Activated naive CD8-positive, alpha-beta T cell (primary cell): Measurements from ENCODE around the gene AKR1C1.
"Not testable (repeated sequence)": the region's sequence is repeated elsewhere in the genome, so short reads cannot be mapped to it uniquely, and the experiment has no call there.

Experiments used
- H3K27ac Mint-ChIP-seq: one replicate; pipeline ENCODE4 v1.8.0; 2021; ENCODE audit warnings: mixed read lengths
- H3K27me3 Mint-ChIP-seq: one replicate; pipeline ENCODE4 v1.8.0; 2021; ENCODE audit warnings: mixed read lengths
- H3K36me3 Mint-ChIP-seq: one replicate; pipeline ENCODE4 v1.8.0; 2021; ENCODE audit warnings: mixed read lengths
- H3K4me1 Mint-ChIP-seq: one replicate; pipeline ENCODE4 v1.8.0; 2021; ENCODE audit warnings: low read depth, mixed read lengths
- H3K4me3 Mint-ChIP-seq: one replicate; pipeline ENCODE4 v1.8.0; 2021; ENCODE audit warnings: mild to moderate bottlenecking, mixed read lengths
- H3K9me3 Mint-ChIP-seq: one replicate; pipeline ENCODE4 v1.8.0; 2021; ENCODE audit warnings: low read depth, mixed read lengths

Gene AKR1C1

GRCh38 chr10:4967189-4967588 is 4.0 kb downstream of the AKR1C1 start:
- H3K4me3 Mint-ChIP-seq, H3K27ac Mint-ChIP-seq, H3K36me3 Mint-ChIP-seq, H3K9me3 Mint-ChIP-seq, H3K4me1 Mint-ChIP-seq, H3K27me3 Mint-ChIP-seq: not testable (repeated sequence)

DNA sequence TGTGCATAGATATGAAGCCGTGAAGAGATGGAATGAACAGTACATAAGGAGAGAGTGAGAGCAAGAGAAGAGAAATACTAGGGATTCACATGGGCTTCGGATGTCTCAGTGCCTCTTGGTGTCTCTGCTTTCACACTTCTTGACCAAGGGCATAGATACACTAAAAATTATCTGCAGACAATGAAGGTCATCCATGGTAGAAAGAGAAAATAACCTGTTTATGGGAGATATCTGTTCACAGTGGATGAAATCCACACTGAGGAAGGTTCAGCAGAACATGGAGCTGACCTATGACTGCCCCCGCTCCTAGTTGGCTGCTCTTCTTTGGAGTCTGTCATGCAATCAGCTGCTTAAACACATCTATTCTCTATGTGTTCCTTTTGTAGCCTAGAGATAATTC is 6.1 kb downstream of the AKR1C1 start:
- not testable (repeated sequence) for H3K9me3 Mint-ChIP-seq, H3K27ac Mint-ChIP-seq, H3K36me3 Mint-ChIP-seq, H3K4me3 Mint-ChIP-seq, H3K27me3 Mint-ChIP-seq, H3K4me1 Mint-ChIP-seq

DNA sequence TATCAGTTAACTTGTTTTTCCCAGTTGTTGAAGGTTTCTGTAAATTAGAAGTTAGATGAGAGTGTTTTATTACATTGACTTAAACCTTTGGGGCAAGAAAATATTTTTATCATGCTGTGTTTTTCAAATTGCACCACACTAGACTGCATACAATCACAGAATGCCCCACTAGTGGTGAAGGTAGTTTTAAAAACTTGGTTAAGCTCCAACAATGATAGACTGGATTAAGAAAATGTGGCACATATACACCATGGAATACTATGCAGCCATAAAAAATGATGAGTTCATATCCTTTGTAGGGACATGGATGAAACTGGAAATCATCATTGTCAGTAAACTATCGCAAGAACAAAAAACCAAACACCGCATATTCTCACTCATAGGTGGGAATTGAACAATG is 7.1 kb downstream of the AKR1C1 start:
- H3K4me1 Mint-ChIP-seq, H3K4me3 Mint-ChIP-seq, H3K9me3 Mint-ChIP-seq, H3K27me3 Mint-ChIP-seq, H3K27ac Mint-ChIP-seq, H3K36me3 Mint-ChIP-seq: not testable (repeated sequence)

GRCh38 chr10:4972369-4973142 is 9.3 kb downstream of the AKR1C1 start:
- not testable (repeated sequence) for H3K27ac Mint-ChIP-seq, H3K27me3 Mint-ChIP-seq, H3K4me3 Mint-ChIP-seq, H3K36me3 Mint-ChIP-seq, H3K4me1 Mint-ChIP-seq, H3K9me3 Mint-ChIP-seq

- not testable (repeated sequence) for H3K36me3 Mint-ChIP-seq, H3K4me3 Mint-ChIP-seq, H3K27ac Mint-ChIP-seq, H3K4me1 Mint-ChIP-seq, H3K9me3 Mint-ChIP-seq, H3K27me3 Mint-ChIP-seq
Observed at GRCh38 chr10:4973294-4973693, 10.1 kb downstream of the AKR1C1 start.

DNA sequence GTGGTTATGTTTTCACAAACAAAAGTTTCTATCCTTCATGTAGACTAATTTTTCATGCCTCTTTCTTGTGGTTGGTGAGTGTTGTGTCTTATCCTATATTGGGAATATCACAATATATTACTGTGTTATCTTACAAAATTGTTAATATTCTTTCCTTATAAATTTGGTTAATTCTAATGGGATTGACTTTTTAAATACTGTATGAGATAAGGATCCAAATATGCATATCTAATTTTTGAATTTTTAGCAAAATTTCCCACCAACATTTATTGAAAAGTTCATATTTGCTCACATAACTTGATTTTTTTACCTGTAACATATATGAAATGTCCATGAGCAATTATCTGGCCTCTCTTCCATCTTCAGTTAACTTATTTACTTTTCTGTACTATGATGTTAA is 11.2 kb downstream of the AKR1C1 start:
- not testable (repeated sequence) for H3K4me3 Mint-ChIP-seq, H3K9me3 Mint-ChIP-seq, H3K36me3 Mint-ChIP-seq, H3K27ac Mint-ChIP-seq, H3K27me3 Mint-ChIP-seq, H3K4me1 Mint-ChIP-seq

- Mint-ChIP-seq H3K27ac (no peak overlapping the region), H3K36me3 (peaks cover 3% of the 10 kb centered on the region), H3K9me3 (no peaks in the 10 kb centered on the region), H3K4me1 (no peaks in the 10 kb centered on the region), H3K4me3 (no peak overlapping the region), H3K27me3 (peaks cover 3% of the 10 kb centered on the region)
Observed at GRCh38 chr10:4977025-4977424, 13.8 kb downstream of the AKR1C1 start.

DNA sequence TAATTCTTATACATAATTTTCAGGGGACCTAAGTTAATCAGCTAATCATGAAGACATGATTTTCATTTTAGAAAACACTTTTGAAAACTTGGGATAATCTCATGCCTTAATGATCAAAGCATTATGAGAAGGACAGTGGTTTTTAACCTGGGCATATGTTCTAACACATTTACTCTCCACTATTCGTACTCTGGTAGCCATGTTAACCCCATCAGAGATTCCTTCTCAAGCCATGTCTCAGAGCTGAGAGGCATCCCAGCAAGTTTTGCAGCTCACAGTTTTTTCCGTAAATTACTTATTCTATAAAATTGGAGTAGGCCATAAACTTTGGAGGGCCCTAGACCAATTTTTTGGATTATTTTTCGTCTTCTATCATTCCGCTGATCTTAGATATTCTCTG is 15.7 kb downstream of the AKR1C1 start:
- H3K4me3 Mint-ChIP-seq = no peak overlapping the region
- peaks cover 3% of the 10 kb centered on the region for H3K36me3 Mint-ChIP-seq
- peaks cover 3% of the 10 kb centered on the region for H3K27me3 Mint-ChIP-seq
- no peak overlapping the region for H3K27ac Mint-ChIP-seq
- no peaks in the 10 kb centered on the region for H3K4me1 Mint-ChIP-seq
- no peaks in the 10 kb centered on the region for H3K9me3 Mint-ChIP-seq

- Mint-ChIP-seq H3K4me1 (no peaks in the 10 kb centered on the region), H3K27ac (no peak overlapping the region), H3K27me3 (peaks cover 3% of the 10 kb centered on the region), H3K9me3 (no peaks in the 10 kb centered on the region), H3K36me3 (peaks cover 3% of the 10 kb centered on the region), H3K4me3 (no peak overlapping the region)
Observed at GRCh38 chr10:4980793-4981192, 17.6 kb downstream of the AKR1C1 start.

DNA sequence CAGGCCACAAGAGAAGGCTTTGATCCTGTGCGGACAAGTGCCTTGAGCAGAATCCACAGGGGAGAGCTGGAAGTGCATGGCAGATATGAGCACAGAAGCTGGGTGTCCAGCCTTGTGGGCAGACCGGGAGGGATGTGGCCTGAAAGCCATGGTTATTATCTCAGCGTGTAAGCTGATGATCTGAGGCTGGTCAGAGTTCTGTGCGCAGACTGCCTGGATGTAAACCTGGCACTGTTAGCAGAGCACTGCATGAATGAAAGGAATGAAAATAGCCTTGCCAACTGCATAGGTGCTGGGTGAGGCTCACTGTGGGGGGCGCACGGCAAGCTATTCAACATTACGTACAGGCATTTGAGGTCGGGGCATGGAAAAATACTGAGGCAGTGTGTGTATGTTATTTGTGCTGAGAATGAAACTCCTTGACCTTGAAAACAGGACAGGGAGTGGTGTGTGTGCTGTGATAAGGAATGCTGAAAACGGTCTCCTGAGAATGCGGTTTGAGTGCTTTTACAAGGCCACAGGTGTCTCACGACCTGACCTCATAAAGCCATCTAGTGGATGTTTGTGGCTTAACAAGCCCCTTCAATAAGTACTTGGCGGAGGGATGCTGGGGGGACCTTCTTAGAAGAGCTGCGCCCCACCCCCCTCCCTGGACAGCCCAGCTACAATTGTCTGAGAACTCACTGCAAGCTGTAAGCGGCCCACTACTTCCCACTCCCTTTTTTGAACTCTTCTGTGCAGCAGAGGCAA is 18.7 kb downstream of the AKR1C1 start:
- Mint-ChIP-seq H3K9me3 (no peaks in the 10 kb centered on the region), H3K36me3 (no peaks in the 10 kb centered on the region), H3K4me3 (no peak overlapping the region), H3K27ac (no peak overlapping the region), H3K27me3 (peaks cover 3% of the 10 kb centered on the region), H3K4me1 (no peaks in the 10 kb centered on the region)

DNA sequence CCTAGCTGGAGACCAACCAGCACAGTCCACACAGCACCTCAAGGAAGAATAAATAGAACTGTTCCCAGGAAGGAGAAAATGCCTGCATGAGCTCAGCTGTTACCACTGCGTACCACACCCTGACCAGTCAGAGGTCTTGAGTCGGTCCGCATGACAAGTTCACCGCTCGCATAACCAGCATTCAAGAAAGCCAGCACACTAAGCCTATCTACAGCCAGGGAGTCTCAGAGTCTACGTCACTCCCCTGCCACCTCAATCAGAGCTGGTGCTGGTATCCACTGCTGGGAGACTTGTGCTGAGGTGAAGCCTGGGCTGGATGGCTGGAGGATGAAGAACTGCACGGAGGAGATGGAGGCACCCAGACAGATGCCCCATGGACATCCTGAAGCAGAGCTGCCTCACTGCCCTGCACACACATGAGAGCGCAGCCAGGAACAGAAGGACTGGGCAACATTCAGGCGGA is 19.6 kb downstream of the AKR1C1 start:
- H3K4me3 Mint-ChIP-seq = no peak overlapping the region
- H3K9me3 Mint-ChIP-seq = no peaks in the 10 kb centered on the region
- no peaks in the 10 kb centered on the region for H3K36me3 Mint-ChIP-seq
- H3K4me1 Mint-ChIP-seq = no peaks in the 10 kb centered on the region
- peaks cover 3% of the 10 kb centered on the region for H3K27me3 Mint-ChIP-seq
- no peak overlapping the region for H3K27ac Mint-ChIP-seq

GRCh38 chr10:4983615-4984216 is 20.5 kb downstream of the AKR1C1 start:
- H3K9me3 Mint-ChIP-seq = no peaks in the 10 kb centered on the region
- peaks cover 3% of the 10 kb centered on the region for H3K27me3 Mint-ChIP-seq
- no peak overlapping the region for H3K4me3 Mint-ChIP-seq
- H3K36me3 Mint-ChIP-seq = no peaks in the 10 kb centered on the region
- no peak overlapping the region for H3K27ac Mint-ChIP-seq
- H3K4me1 Mint-ChIP-seq = no peaks in the 10 kb centered on the region

DNA sequence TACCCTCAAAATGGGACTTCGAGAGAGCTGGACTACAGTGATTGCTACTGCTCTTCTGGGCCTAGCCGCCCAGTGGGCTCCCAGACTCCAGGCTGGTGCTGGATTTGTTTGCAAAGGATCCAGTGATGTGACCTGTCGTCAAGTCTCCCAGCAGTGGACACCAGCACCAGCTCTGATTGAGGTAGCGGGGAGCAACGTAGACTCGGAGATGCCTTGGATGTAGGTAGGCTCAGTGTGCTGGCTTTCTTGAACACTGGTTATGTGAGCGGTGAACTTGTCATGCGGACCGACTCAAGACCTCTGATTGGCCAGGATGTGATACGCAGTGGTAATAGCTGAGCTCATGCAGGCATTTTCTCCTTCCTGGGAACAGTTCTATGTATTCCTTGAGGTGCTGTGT is 21.0 kb downstream of the AKR1C1 start:
- H3K36me3 Mint-ChIP-seq = no peaks in the 10 kb centered on the region
- H3K4me1 Mint-ChIP-seq = no peaks in the 10 kb centered on the region
- H3K27ac Mint-ChIP-seq = no peak overlapping the region
- no peak overlapping the region for H3K4me3 Mint-ChIP-seq
- H3K9me3 Mint-ChIP-seq = no peaks in the 10 kb centered on the region
- peaks cover 3% of the 10 kb centered on the region for H3K27me3 Mint-ChIP-seq

GRCh38 chr10:4984971-4985594 is 21.9 kb downstream of the AKR1C1 start:
- Mint-ChIP-seq H3K4me3 (no peak overlapping the region), H3K27ac (no peak overlapping the region), H3K4me1 (no peaks in the 10 kb centered on the region), H3K36me3 (peaks cover under 1% of the 10 kb centered on the region), H3K9me3 (no peaks in the 10 kb centered on the region), H3K27me3 (peaks cover 3% of the 10 kb centered on the region)

DNA sequence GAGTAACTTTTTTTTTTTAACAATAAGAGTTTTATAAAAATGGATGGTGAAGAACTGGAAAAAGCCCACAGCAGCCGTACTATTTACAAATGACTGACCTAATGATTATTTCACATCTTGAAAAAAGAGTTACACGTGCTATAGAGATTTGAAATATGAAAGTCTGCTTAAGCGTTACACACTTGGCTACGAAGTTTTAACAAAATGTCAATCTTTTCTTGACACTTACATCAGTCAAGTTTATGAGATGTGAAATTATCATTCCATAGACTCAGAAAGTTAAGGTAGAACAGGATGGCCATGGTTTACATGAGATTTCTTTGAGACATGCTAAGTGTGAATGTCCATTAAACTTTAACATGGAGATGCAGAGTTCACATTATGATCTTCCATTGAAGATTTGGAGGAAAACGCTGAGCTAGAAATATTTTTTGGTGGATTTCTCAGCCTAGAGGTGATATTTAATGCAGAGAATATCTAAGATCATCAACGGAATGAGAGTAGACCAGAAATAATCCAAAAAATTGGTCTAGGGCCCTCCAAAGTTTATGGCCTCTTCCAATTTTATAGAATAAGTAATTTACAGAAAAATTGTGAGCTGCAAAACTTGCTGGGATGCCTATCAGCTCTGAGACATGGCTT is 24.9 kb downstream of the AKR1C1 start:
- H3K36me3 Mint-ChIP-seq, H3K4me1 Mint-ChIP-seq, H3K27ac Mint-ChIP-seq, H3K9me3 Mint-ChIP-seq, H3K27me3 Mint-ChIP-seq, H3K4me3 Mint-ChIP-seq: not testable (repeated sequence)
